Endodermal cell (in vitro differentiated cells): Measurements from ENCODE around the gene SLC35E4. TPM values are rescaled to one million over a fixed set of nuclear protein-coding genes. Genes with fewer than 3 reads are reported as not detected.

Experiments
- DNase-seq: peaks from one replicate; pipeline ENCODE4 v3.0.0-alpha.2; 2017
- H3K27ac ChIP-seq: 2 replicates; pipeline ENCODE4 v1.5.1; 2013; ENCODE audit warnings: mild to moderate bottlenecking, low read depth, low read length, moderate library complexity
- H3K27me3 ChIP-seq: 2 replicates; pipeline ENCODE4 v1.6.1; 2013; ENCODE audit warnings: mild to moderate bottlenecking, low read length, moderate library complexity; ENCODE audit not compliant: insufficient read depth, control insufficient read depth, poor library complexity, severe bottlenecking
- H3K36me3 ChIP-seq: 2 replicates; pipeline ENCODE4 v1.7.0; 2013; ENCODE audit warnings: mild to moderate bottlenecking, low read length, moderate library complexity; ENCODE audit not compliant: control insufficient read depth, insufficient read depth
- H3K4me1 ChIP-seq: one replicate; pipeline ENCODE4 v1.7.0; 2013; ENCODE audit warnings: low read length; ENCODE audit not compliant: control insufficient read depth, insufficient read depth
- H3K4me3 ChIP-seq: 2 replicates; pipeline ENCODE4 v1.5.1; 2013; ENCODE audit warnings: mild to moderate bottlenecking, low read length, moderate library complexity
- H3K9ac ChIP-seq: 2 replicates; pipeline ENCODE4 v1.6.1; 2013; ENCODE audit warnings: mild to moderate bottlenecking, low read length, moderate library complexity; ENCODE audit not compliant: poor library complexity, severe bottlenecking; ENCODE audit errors: extremely low read depth
- H3K9me3 ChIP-seq: 2 replicates; pipeline ENCODE4 v1.6.1; 2013; ENCODE audit warnings: mild to moderate bottlenecking, low read length, moderate library complexity; ENCODE audit not compliant: control insufficient read depth
- H3K27ac Mint-ChIP-seq: 2 replicates; pipeline ENCODE4 v1.8.0; 2020; ENCODE audit warnings: mixed read lengths
- H3K27me3 Mint-ChIP-seq: 2 replicates; pipeline ENCODE4 v1.8.0; 2021; ENCODE audit warnings: mild to moderate bottlenecking, mixed read lengths; ENCODE audit not compliant: insufficient read depth
- H3K36me3 Mint-ChIP-seq: 2 replicates; pipeline ENCODE4 v1.8.0; 2020; ENCODE audit warnings: low read depth, mixed read lengths
- H3K4me1 Mint-ChIP-seq: 2 replicates; pipeline ENCODE4 v1.8.0; 2020; ENCODE audit warnings: mixed read lengths
- H3K4me3 Mint-ChIP-seq: 2 replicates; pipeline ENCODE4 v1.8.0; 2020; ENCODE audit warnings: mild to moderate bottlenecking, moderate library complexity, mixed read lengths
- H3K9me3 Mint-ChIP-seq: 2 replicates; pipeline ENCODE4 v1.8.0; 2020; ENCODE audit warnings: mild to moderate bottlenecking, mixed read lengths
- WGBS, 2 experiments: methylation state at CpG; one replicate each; pipeline versions ENCODE4 v1.1.5 to v1.1.7; 2013; ENCODE audit warnings: missing lambda C conversion rate in 2 of 2, mixed read lengths in 1 of 2; ENCODE audit not compliant: insufficient coverage in 1 of 2, insufficient read length in 1 of 2; 5-methylcytosine and 5-hydroxymethylcytosine counted together
- long read RNA-seq, 4 experiments: library from polyadenylated mRNA in 2 of 4; library from RNA in 1 of 4; library from capped mRNA in 1 of 4; stranded (forward) in 3 of 4; unstranded in 1 of 4; transcript quantifications; one replicate each; pipeline ENCODE4 v2.0.0, GENCODE V29; 2020 to 2021; ENCODE audit warnings: inconsistent platforms in 1 of 4
- polyA plus RNA-seq, 2 experiments: library from polyadenylated mRNA; stranded (reverse); fragments of 50-300 nt; gene quantifications; one replicate each; pipeline ENCODE4 v1.2.3, GENCODE V29; 2013
- total RNA-seq, 2 donors: library from RNA; stranded (reverse); fragmentation: NEBNext Ultra II Directional in 1 of 2; extraction: Animal tissue kit (Norgen Biotek cat#: 25700) in 1 of 2; gene quantifications; 2 replicates in 1 of 2; 3 replicates in 1 of 2; pipeline ENCODE4 v1.2.1, GENCODE V29; 2021
- TF ChIP-seq, protein P1 (sequence below): fragments of 200-600 bp; sonication (generic); conservative IDR thresholded peaks from 2 replicates; pipeline ENCODE4 v1.5.0; 2021; ENCODE audit warnings: antibody characterized with exemption, mild to moderate bottlenecking

The SLC35E4 gene, protein sequence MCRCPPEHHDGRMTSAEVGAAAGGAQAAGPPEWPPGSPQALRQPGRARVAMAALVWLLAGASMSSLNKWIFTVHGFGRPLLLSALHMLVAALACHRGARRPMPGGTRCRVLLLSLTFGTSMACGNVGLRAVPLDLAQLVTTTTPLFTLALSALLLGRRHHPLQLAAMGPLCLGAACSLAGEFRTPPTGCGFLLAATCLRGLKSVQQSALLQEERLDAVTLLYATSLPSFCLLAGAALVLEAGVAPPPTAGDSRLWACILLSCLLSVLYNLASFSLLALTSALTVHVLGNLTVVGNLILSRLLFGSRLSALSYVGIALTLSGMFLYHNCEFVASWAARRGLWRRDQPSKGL
- total RNA-seq = 1 to 10 TPM; 2.3 to 3.9 TPM
- polyA plus RNA-seq (2013, experiment 1 of 2) = 2.4 TPM
- polyA plus RNA-seq (2013, experiment 2 of 2) = 2.1 TPM
- long read RNA-seq, experiment 1, partial matches to known transcripts = 0 of 3 reads
- long read RNA-seq, experiment 1, other reads (novel, unspliced or antisense) = 0 of 3 reads
- long read RNA-seq, experiment 2, transcript SLC35E4-201 (2 exons, 2,714 nt) = major isoform, 10 of 12 reads
- long read RNA-seq, experiment 2, partial matches to known transcripts = 1 of 12 reads
- long read RNA-seq, experiment 2, other reads (novel, unspliced or antisense) = 1 of 12 reads
- long read RNA-seq, experiment 3, transcript SLC35E4-201 (2 exons, 2,714 nt) = major isoform, 19 of 20 reads
- long read RNA-seq, experiment 3, partial matches to known transcripts = 0 of 20 reads
- long read RNA-seq, experiment 3, other reads (novel, unspliced or antisense) = 1 of 20 reads
- long read RNA-seq, experiment 4 = 0 reads

- H3K4me1 Mint-ChIP-seq = peaks cover 10% of the 10 kb centered on the region
- H3K36me3 Mint-ChIP-seq = peaks cover 20% of the 10 kb centered on the region
- peak within 1 kb of the TSS; percentile 76 for H3K4me3 ChIP-seq
- no peaks in the 10 kb centered on the region for H3K4me1 ChIP-seq
- peak; percentile 97 for DNase-seq
- TF ChIP-seq, protein P1, sequence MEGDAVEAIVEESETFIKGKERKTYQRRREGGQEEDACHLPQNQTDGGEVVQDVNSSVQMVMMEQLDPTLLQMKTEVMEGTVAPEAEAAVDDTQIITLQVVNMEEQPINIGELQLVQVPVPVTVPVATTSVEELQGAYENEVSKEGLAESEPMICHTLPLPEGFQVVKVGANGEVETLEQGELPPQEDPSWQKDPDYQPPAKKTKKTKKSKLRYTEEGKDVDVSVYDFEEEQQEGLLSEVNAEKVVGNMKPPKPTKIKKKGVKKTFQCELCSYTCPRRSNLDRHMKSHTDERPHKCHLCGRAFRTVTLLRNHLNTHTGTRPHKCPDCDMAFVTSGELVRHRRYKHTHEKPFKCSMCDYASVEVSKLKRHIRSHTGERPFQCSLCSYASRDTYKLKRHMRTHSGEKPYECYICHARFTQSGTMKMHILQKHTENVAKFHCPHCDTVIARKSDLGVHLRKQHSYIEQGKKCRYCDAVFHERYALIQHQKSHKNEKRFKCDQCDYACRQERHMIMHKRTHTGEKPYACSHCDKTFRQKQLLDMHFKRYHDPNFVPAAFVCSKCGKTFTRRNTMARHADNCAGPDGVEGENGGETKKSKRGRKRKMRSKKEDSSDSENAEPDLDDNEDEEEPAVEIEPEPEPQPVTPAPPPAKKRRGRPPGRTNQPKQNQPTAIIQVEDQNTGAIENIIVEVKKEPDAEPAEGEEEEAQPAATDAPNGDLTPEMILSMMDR = peak; percentile 52
- peak within 1 kb of the TSS; percentile 15 for H3K27ac ChIP-seq
- peaks cover 6% of the 10 kb centered on the region for H3K27me3 Mint-ChIP-seq
- peak within 1 kb of the TSS; percentile 60 for H3K4me3 Mint-ChIP-seq
- no peaks in the 10 kb centered on the region for H3K36me3 ChIP-seq
- H3K27me3 ChIP-seq = no peaks in the 10 kb centered on the region
- WGBS, 2 experiments = 7 to 24% methylated on average over 12 to 75 of the region's 75 CpGs
- H3K9me3 ChIP-seq = no peaks in the 10 kb centered on the region
- peaks cover 32% of the 10 kb centered on the region for H3K9me3 Mint-ChIP-seq
- H3K9ac ChIP-seq = no peak within 1 kb of the TSS
- H3K27ac Mint-ChIP-seq = peak within 1 kb of the TSS; percentile 70
These were observed at the start of gene SLC35E4 for GRCh38 chr22:30635273-30636225. Gene SLC35E4 (plus strand): TSS chr22:30635781. CDS start chr22:30636451, 670 bp downstream.

- Mint-ChIP-seq H3K9me3 (no peaks in the 10 kb centered on the region), H3K4me3 (no peak overlapping the region), H3K36me3 (peaks cover 58% of the 10 kb centered on the region), H3K4me1 (no peaks in the 10 kb centered on the region), H3K27me3 (no peaks in the 10 kb centered on the region), H3K27ac (no peak overlapping the region)
- TF ChIP-seq, protein P1 = no peak
- WGBS, 2 experiments = 95% methylated on average over 8 of the region's 8 CpGs
- Histone ChIP-seq H3K9ac (no peak overlapping the region), H3K4me1 (no peaks in the 10 kb centered on the region), H3K27me3 (no peaks in the 10 kb centered on the region), H3K9me3 (no peaks in the 10 kb centered on the region), H3K4me3 (no peak overlapping the region), H3K27ac (no peak overlapping the region), H3K36me3 (peaks cover 72% of the 10 kb centered on the region)
- no peak for DNase-seq
These were observed 49.2 kb upstream of the SLC35E4 start for GRCh38 chr22:30586414-30586813.

- no peak overlapping the region for H3K4me3 Mint-ChIP-seq
- 5 to 9% methylated on average over 14 of the region's 14 CpGs for WGBS, 2 experiments
- no peak overlapping the region for H3K27ac Mint-ChIP-seq
- Histone ChIP-seq H3K27ac (peak overlapping the region; percentile 29), H3K4me1 (no peaks in the 10 kb centered on the region), H3K36me3 (peaks cover 38% of the 10 kb centered on the region), H3K4me3 (peak overlapping the region; percentile 99), H3K9me3 (no peaks in the 10 kb centered on the region), H3K9ac (peak overlapping the region; percentile 90), H3K27me3 (peaks cover 20% of the 10 kb centered on the region)
- peaks cover 30% of the 10 kb centered on the region for H3K36me3 Mint-ChIP-seq
- TF ChIP-seq, protein P1 = no peak
- peaks cover 20% of the 10 kb centered on the region for H3K27me3 Mint-ChIP-seq
- H3K4me1 Mint-ChIP-seq = peaks cover 7% of the 10 kb centered on the region
- DNase-seq = no peak
- no peaks in the 10 kb centered on the region for H3K9me3 Mint-ChIP-seq
These were observed 44.4 kb upstream of the SLC35E4 start for GRCh38 chr22:30591191-30591587.
